HL-60/S4 treated with retinoic acid at 250 ng/mL for 4 days and 3 days (cell line): ENCODE data around the gene CSK.
"Not testable (repeated sequence)": the region's sequence is repeated elsewhere in the genome, so short reads cannot be mapped to it uniquely, and the experiment has no call there.

ENCODE experiments used
- in situ Hi-C: fragments of 300-500 bp; cut with MboI; formaldehyde crosslinking; loops from 2 replicates; pipeline ENCODE4 v1.7.0; 2022; ENCODE audit warnings: low sequenced_read_pairs

Gene CSK

DNA sequence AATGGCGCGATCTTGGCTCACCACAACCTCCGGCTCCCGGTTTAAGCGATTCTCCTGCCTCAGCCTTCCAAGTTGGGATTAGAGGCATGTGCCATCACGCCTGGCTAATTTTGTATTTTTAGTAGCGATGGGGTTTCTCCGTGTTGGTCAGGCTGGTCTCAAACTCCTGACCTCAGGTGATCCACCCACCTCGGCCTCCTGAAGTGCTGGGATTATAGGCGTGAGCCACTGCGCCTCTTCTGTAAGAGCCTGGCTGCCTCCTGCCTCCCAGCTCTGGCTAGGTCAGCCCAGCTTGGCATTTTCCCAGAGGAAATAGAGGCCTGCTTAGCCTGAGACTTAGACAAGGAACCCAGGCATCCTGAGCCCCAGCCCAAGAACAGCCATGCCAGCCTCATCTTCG lies 4.2 kb downstream of the CSK start:
- in situ Hi-C loops, result not testable (repeated sequence)

DNA sequence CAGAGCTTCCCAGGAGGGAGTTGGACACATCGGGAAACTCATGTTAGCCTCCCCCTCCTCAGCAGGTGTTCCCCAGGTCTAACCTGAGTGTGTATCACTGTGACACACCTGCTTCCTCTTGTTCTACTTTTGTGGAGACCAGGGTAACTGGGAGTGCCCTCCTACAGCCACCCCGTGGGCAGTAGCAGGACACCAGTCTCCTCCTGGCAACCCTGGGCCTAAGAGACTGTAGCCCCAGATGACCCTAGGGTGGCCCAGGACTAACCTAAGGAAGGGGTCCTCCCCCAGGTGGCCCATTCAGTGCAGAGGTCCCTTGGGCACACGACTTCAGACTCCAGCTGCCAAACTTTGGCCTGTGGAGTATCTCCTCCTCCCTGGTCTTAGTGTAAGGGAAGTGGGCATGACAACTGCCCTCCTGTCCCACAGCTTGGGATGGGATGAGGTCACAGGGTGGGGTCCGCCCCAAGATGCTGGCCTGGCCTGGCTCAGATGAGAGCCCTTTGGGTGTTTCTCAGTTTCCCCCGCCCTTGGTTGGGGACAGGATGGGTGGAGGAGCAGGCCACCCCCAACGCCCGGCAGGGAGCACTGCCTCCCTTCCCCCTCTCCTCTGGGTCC lies 4.8 kb downstream of the CSK start:
- in situ Hi-C loops, result no loop called here

DNA sequence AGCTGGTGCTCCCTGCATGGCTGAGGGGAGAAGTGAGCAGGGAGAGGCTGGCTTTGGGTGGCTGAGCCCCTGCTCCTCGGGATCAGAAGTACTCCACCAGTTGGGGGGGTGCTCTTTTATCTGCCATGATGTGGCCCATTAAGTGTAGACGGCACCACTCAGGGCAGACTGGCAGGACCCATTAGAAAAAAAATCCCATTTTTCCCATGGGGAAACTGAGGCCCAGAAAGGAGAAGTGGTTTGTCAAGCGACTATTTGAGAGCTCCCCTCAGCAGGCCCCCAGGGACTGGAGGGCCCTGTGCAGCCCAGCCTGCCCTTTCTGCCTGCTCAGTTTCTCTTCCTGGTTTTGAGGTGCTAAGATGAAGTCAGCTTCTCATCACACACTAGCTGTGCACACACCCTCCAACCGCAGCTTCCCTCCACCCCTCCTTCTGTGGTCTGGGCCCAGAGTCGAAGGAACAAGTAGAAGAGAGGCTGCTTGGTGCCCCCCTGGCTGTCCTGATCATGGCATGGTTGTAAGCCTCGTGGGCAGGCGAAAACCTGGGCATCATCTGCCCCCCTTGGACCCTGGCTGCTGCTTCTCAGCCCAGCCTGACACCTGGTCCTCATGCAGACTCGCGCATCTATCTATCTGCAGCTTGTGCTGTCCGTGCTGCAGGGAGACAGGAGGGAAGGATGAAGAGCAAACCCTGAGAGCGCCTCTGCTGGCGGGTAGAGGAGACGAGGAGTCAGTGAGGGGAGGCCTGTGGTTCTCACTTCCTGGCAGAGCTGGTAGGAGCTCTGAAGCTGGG lies 5.6 kb downstream of the CSK start:
- in situ Hi-C loops, result no loop called here

DNA sequence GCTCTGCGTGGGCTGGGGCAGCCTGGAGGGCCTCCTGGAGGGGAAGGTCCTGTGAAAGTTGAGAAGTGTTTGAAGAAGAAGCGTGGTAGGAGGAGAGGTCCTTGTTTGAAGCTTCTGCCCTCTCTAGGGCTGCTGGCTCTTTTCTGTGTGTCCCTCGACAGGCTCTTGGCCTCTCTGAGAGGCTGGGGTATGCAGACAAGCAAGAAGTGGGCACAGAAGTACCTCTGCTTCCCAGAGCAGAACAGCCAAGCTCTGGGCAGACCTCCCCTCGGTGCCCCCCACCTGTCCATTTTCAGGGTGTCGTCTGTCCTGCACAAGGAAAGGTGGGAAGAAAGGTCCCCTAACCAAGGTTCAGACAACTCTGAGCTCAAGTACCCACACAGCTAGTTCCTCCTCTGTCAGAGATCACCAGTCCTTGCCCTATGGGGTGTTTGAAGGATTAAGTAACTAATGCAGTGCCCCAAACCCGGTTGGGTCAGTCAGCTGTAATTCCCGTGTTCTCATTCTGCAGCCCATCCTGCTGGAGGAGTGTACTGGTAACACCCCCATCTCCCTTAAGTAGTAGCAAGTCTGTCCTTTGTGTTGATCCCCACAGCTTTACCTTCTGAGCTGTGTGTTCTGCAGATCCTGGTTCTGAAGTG lies 6.3 kb downstream of the CSK start:
- in situ Hi-C loops, result no loop called here

DNA sequence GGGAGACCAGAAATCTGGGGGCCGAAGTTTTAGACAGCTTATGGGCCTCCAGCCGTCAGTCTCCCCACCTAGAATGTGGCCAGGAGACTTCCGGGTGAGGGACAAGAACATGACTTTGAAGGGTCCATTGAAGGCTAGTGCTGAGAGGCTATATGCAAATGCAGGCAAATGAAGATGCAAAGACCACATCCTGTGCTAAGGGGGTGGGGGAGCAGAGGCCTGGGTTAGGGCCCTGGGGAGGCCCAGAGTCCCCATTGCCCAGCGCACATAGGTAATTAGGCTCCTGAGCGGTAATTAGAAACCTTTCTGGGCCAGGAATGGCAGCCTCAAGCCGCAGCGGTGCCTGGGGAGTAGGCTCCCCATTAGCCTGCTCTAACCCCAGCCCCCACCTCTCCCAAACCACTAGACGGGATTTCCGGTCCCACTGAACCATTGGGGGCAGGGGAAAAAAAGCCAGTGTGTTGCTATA lies 6.8 kb downstream of the CSK start:
- in situ Hi-C loops, result no loop called here

DNA sequence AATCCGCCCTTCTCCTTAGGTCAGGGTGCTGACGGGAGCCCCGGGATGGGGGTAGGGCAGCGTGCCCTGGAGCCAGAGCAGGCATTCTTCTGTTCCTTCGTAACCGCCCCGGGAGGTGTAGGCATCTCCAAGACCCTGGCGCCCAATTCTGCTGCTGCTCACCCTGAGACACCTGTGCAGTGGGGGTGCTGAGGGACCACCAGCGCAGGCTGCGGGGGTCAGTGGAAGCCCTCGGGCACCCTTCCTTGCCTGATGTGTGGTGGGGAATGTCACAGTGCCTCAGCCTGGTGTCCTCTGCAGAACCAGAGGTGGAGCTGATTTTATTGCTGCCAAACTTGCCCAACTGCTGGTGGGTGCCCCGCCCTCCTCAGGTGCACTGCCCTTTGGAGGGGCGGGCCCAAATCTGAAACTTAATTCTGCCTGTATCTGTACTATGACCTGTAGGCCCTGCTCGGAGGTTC lies 7.3 kb downstream of the CSK start:
- in situ Hi-C loops, result no loop called here

DNA sequence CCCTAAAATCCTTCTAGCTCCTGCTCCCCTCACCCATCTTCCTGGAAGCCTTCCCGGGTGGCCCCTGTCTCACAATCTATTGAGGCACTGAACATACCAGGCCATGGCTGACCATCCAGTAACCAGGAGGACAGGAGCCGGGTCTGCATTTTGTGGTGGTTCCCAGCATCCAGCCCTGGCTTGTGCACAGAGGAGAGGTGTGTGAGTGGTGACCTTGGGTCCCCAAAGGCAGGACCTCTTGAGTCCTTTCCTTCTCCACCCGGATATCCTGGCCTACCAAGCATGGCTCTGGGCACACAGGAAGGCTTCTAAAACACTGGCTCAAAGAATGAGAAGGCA lies 7.8 kb downstream of the CSK start:
- in situ Hi-C loops, result no loop called here

DNA sequence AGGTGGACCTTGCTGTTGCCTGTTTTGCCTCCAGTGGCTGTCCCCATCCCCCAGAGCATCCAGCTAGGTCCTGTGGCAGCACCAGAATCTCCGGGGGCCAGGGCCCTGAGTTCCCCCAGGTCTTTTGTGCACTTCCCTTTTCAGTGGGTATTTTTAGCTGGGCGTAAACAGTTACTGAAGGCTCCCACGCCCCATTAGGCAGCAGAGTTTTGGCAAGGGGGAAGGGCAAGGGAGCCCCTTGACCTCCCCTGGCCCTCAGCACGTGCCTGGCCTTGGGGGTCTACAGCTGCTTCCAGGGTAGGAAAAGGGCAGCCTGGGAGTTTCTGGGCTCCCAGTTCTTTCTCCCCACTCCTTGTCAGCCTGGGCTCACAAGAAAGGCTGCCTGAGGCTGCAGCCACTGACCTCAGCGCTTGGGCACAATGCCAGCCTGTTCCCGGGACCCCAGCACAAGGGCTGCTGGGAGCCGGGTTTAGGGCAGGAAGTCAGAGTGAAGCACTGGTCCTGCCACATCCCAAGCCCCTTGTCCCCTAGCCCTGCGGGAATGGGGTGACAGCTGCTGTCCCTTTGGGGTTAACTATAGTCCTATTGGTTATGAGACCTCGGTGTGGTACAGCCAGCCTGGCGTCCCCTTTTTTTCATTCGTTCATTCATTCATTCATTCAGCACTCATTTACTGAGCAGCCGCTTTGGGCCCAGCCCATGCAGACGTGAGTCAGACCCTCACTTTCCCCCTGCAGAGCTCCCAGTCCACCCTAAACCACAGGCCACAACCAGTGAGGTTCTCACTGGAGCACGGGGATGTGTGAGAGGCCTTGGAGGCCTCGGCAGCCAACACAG lies 8.4 kb downstream of the CSK start:
- in situ Hi-C loops, result no loop called here

DNA sequence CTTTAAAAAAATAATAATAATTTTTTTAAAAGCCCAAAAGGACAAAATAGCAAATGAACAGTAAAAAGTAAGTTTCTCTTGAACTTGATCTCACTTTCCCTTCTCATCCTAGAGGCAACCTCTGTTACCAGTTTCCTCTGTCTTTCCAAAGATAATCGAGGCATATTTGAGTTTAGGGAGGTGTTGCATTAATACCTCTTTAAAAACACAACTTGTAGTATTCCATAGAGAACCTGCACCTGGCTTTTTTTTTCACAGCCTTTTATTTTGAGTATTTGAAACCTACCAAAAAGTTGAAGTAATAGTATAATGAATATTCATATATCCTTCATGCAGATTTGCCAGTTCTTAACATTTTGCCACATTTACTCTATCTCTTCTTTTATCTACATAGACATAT lies 9.1 kb downstream of the CSK start:
- in situ Hi-C loops, result no loop called here

DNA sequence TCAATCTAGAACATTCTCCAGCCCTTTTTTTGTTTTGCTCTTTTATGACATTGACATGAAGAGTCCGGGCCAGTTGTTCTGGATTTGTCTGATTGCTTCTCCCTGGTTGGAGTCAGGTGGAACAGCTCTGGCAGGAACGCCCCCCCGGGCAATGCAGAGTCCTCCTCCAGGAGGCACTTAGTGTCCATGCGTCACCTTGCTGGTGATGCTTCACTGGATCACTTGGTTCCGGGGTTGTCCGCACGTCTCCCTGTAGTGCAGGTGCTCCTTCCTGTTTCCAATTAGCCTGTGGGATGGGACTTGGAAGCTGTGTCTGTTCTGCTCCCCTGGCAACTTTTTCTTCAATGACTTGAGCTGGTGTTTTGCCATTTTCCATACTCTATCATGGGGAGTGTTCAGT lies 9.8 kb downstream of the CSK start:
- in situ Hi-C loops, result no loop called here

DNA sequence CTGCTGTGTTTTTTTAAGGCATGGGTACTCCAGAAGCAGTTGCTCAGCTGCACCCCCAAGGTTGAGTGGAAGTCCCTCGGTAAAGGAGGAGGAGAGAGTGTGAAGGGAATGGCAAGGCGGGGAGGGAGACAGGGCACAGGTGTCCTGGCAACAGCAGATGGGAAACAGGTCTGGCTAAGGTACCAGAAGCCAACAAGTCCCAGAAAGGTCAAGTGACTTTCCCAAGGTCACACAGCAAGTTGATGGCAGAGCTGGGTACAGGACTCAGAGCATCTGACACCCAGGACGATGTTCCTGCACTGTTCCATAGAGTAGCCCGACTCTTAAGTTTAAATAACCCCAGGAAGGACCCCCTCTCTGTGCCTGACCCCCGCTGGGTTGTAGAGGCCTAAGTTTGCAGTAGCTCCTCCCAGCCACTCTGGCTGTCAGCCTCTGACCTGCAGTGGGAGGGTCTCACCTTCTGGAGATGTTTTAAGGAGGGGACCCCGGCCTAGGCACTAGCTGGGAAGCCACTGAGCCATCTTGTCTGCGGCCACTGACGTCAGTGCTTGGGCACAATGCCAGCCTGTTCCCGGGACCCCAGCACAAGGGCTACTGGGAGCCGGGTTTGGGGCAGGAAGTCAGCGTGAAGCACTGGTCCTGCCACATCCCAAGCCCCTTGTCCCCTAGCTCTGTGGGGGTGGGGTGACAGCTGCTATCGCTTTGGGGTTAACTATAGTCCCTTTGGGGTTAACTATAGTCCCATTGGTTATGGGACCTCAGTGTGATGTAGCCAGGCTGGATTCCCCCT lies 10.5 kb downstream of the CSK start:
- in situ Hi-C loops, result no loop called here

DNA sequence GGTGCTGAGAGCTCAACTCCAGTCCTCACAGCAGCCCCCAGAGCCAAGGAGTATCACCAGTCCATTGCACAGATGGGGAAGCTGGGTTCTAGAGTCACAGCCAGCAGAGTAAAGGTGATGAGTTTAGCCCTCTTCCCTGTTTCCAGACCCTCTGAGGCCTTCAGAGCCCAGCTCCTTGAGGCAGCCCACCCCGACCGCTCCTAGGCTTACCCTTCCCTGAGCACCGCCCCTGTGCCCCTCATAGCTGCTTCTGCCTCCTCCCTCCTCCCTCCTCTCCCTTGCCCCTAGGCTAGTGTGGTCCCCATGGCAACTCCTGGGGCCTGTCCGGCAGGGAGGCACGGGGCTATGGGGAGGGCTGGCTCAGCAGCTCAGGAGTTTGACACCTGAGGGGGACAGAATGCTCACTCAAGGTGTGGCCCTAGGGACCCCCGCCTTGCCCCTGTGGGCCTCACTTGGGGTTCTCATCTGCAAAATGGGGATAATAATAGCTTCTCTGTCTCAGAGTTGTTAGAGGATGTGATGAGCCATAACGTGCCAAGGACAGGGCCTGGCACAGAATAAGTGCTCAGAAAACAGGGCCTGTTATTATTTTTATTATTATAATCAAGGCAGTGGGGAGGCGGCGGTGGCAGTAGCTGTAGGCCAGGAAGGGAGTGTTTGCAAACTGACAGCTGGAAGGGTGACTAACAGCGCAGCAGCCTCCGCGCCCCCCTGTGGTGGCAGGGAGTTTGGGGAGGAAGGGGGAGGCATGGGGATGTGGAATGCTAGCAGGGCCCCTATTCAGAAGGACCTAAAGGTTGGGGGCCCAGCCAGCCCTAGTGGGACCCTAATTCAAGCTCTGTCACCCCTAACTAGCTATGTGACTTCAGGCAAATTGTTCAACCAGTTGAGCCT lies 11.5 kb downstream of the CSK start:
- in situ Hi-C loops, result no loop called here

DNA sequence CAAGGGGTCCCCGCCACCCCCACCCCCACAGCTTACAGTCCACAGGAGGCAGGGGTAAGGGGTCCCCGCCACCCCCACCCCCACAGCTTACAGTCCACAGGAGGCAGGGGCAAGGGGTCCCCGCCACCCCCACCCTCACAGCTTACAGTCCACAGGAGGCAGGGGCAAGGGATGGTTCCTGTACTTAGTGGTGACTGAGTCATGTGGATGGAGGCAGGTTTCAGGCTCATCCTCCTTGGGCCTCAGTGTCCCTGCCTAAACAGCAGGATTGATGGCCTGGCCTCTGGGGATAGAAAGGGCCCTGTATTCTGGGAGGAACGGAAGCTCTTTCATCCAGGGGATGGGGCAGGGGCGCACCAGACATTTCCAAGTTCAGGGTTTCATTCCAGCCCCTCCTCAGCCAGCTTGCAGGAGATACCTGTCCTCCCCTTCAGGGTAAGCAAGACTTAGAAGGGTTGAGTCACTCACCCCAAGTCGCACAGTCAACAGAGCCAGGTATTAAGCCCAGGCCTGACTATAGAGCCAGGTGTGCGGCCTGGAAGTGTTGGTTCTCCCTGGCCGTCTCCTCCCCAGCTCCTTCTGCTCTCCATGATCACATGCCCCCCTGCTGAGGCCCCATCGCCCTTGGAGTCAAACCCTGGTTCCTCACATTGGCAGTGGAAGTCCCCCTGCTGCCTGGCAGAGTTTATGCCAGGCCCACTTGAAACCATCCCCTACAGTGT lies 12.5 kb downstream of the CSK start:
- in situ Hi-C loops, result no loop called here

DNA sequence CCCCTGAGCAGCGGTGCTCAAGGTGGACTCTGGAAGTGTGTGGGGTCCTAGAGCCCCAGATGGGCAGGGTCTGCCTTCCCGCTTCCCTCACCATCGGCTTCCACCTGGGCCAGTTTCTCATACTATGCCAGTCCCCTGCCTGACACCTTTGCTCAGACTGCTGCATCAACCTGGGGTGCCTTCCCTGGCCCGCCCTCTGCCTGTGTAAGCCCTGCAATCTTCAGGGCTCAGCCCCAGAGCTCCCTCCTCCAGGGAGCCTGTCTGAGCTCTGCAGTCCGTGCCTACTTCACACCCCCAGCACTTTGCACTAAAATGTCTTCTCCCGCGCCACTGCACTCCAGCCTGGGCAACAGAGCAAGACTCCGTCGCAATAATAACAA lies 13.1 kb downstream of the CSK start:
- in situ Hi-C loops, result no loop called here

DNA sequence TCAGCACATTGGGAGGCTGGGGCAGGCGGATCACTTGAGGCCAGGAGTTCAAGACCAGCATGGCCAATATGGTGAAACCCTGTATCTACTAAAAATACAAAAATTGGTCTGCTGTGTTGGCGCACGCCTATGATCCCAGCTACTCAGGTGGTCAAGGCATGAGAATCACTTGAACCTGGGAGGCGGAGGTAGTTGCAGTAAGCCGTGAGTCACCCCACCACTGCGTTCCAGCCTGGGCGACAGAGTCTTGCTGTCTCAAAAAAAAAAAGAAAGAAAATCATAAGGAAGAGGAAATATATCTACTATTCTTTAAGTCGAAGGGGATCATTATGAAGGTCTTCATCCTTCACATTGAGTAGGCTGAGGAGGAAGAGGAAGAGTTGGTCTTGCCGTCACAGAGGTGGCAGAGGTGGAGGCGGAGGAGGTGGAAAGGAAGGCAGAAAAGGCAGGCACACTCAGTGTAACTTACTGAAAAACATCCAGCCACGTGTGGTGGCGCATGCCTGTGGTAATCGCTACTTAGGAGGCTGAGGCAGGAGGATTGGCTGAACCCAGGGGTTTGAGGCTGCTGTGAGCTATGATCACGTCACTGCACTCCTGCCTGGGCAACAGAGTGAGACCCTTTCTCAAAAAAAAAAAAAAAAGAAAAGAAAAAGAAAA lies 14.2 kb downstream of the CSK start:
- in situ Hi-C loops, result no loop called here

DNA sequence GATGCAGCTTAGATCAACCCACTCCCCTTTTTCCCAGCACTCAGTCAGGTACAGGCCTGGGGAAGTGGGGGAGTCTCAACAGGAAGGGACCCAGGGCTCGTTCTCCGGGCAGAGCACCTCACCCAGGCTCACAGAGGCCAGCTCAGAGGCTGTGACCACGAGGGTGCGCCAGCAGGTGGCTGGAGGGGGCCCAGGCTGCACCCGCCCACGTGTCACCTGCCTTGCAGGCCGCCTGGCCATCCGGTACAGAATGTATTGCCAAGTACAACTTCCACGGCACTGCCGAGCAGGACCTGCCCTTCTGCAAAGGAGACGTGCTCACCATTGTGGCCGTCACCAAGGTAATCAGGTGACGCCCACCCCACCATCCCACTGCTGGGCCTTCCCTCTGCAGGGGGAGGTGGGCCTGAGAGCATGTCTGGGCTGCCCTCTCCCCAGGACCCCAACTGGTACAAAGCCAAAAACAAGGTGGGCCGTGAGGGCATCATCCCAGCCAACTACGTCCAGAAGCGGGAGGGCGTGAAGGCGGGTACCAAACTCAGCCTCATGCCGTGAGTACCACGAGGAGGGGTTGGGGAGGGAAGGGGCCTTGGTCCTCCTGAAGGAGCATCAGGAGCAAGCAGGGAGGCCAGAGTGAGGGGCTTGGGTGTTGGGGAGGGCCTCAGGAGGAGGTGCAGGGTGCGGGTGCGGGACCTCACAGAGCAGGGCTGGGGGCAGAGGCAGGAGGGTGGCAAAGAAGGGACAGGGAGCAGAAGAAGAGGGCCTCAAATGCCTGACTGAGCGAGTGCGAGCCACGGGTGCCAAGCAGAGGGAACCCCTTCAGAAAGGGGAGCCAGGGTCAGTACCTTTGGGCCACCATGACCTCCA lies 16.7 kb downstream of the CSK start:
- in situ Hi-C loops, result no loop called here

DNA sequence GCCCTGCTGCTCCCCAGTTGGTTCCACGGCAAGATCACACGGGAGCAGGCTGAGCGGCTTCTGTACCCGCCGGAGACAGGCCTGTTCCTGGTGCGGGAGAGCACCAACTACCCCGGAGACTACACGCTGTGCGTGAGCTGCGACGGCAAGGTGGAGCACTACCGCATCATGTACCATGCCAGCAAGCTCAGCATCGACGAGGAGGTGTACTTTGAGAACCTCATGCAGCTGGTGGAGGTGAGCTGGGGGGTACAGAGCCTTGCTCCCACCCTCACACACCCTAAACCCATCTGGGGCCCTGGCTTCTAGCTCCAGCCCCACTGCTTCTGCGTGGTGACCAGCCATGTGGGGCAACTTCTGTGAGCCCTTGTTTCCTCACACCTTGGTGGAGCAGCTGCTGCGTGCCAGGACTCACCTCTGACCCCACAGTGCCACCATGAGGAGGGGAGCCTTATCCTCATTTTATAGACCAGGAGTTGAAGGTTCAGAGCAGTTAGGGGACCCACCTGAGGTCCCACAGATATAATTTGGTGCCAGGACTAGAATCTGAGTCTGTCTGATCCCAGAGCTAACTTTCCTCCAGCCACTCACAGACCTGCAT lies 17.5 kb downstream of the CSK start:
- in situ Hi-C loops, result no loop called here
